Measurements from ENCODE around the gene NELFE. TPM values are rescaled to one million over a fixed set of nuclear protein-coding genes. Genes with fewer than 3 reads are reported as not detected.
"Not testable (repeated sequence)": the region's sequence is repeated elsewhere in the genome, so short reads cannot be mapped to it uniquely, and the experiment has no call there.

NELFE gene
- polyA plus RNA-seq, 1 donor (not counting 4 experiments of a cell fraction or from before 2014, with no cell fraction given): 51.9 TPM

DNA sequence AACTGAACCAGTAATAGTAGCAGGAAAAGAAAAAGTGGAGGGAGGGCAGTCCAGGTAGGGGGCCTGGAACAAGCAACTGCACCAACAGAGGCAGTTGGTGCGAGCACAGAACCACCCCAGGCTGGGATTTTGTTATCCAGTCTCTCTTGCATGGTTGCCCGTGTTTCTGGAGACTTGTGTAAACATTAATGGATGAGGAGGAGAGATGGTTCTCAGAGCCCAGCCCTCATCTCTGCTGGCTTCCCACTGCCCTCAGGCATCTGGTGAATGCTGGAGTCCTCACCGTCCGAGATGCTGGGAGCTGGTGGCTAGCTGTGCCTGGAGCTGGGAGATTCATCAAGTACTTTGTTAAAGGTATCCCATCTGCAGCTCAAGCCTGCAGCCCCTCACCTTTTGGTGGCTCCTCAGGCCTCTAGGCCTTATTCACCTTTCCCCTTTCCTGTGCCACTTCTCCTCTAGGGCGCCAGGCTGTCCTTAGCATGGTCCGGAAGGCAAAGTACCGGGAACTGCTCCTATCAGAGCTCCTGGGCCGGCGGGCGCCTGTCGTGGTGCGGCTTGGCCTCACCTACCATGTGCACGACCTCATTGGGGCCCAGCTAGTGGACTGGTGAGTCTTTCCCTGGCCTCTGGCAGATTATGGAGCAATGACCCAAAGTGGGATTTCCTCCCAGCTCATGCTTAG lies 21.6 kb upstream of the NELFE start:
- H3K27ac ChIP-seq (ENCODE audit: control insufficient read depth, insufficient read depth, low read length); FAIRE-seq; H3K9me1 ChIP-seq (ENCODE audit: control insufficient read depth, extremely low read depth, insufficient read depth, low read length); H3K9me3 ChIP-seq (ENCODE audit: control insufficient read depth, low read depth, low read length); H3K4me2 ChIP-seq (ENCODE audit: control insufficient read depth, extremely low read depth, insufficient read depth, low read depth, low read length); H3K36me3 ChIP-seq (ENCODE audit: control insufficient read depth in 2 of 2, extremely low read depth in 1 of 2, insufficient read depth in 2 of 2, low read length in 2 of 2); H3K9ac ChIP-seq (ENCODE audit: control insufficient read depth, extremely low read depth, insufficient read depth, low read length); H3K4me3 ChIP-seq (ENCODE audit: control insufficient read depth in 2 of 3, extremely low read depth in 1 of 3, insufficient read depth in 2 of 3, low read depth in 1 of 3, low read length in 3 of 3); H4K20me1 ChIP-seq (ENCODE audit: control insufficient read depth, extremely low read depth, insufficient read depth, low read length); H3K79me2 ChIP-seq (ENCODE audit: control insufficient read depth, insufficient read depth, low read length); H2AFZ ChIP-seq (ENCODE audit: control insufficient read depth, low read length); H3K27me3 ChIP-seq (ENCODE audit: control insufficient read depth, extremely low read depth, insufficient read depth, low read length); H3K4me1 ChIP-seq (ENCODE audit: control insufficient read depth, extremely low read depth, insufficient read depth, low read length); dilution Hi-C loops (cut with MboI; ENCODE audit: extremely low pct_ligation_motif_present, low sequenced_read_pairs); DNase-seq (ENCODE audit: low read depth, low spot score): not testable (repeated sequence)

GRCh38 chr6:31979238-31979898 lies 20.6 kb upstream of the NELFE start:
- TF ChIP-seq, protein P1, sequence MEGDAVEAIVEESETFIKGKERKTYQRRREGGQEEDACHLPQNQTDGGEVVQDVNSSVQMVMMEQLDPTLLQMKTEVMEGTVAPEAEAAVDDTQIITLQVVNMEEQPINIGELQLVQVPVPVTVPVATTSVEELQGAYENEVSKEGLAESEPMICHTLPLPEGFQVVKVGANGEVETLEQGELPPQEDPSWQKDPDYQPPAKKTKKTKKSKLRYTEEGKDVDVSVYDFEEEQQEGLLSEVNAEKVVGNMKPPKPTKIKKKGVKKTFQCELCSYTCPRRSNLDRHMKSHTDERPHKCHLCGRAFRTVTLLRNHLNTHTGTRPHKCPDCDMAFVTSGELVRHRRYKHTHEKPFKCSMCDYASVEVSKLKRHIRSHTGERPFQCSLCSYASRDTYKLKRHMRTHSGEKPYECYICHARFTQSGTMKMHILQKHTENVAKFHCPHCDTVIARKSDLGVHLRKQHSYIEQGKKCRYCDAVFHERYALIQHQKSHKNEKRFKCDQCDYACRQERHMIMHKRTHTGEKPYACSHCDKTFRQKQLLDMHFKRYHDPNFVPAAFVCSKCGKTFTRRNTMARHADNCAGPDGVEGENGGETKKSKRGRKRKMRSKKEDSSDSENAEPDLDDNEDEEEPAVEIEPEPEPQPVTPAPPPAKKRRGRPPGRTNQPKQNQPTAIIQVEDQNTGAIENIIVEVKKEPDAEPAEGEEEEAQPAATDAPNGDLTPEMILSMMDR (optimal IDR thresholded peaks at IDR 0.05 in 1 of 3, IDR thresholded peaks at IDR 0.05 in 1 of 3, conservative IDR thresholded peaks at IDR 0.05 in 1 of 3; ENCODE audit: extremely low read depth in 1 of 3, insufficient read depth in 2 of 3, low read length in 3 of 3): no peak
- no peak for TF ChIP-seq EZH2 (IDR thresholded peaks at IDR 0.05; ENCODE audit: low read length)
- H3K4me3 ChIP-seq (ENCODE audit: control insufficient read depth in 2 of 3, extremely low read depth in 1 of 3, insufficient read depth in 2 of 3, low read depth in 1 of 3, low read length in 3 of 3): no peak overlapping the region
- no peak overlapping the region for H3K9ac ChIP-seq (ENCODE audit: control insufficient read depth, extremely low read depth, insufficient read depth, low read length)
- H3K4me2 ChIP-seq (ENCODE audit: control insufficient read depth, extremely low read depth, insufficient read depth, low read depth, low read length): no peak overlapping the region
- no peaks in the 10 kb centered on the region for H3K79me2 ChIP-seq (ENCODE audit: control insufficient read depth, insufficient read depth, low read length)
- no peak overlapping the region for H3K27ac ChIP-seq (ENCODE audit: control insufficient read depth, insufficient read depth, low read length)
- no peak for DNase-seq (ENCODE audit: low read depth, low spot score)
- no peaks in the 10 kb centered on the region for H3K27me3 ChIP-seq (ENCODE audit: control insufficient read depth, extremely low read depth, insufficient read depth, low read length)
- H3K4me1 ChIP-seq (ENCODE audit: control insufficient read depth, extremely low read depth, insufficient read depth, low read length): no peaks in the 10 kb centered on the region
- H3K36me3 ChIP-seq (ENCODE audit: control insufficient read depth in 2 of 2, extremely low read depth in 1 of 2, insufficient read depth in 2 of 2, low read length in 2 of 2): no peaks in the 10 kb centered on the region
- no peak for FAIRE-seq
- H3K9me3 ChIP-seq (ENCODE audit: control insufficient read depth, low read depth, low read length): no peaks in the 10 kb centered on the region
- dilution Hi-C loops (cut with MboI; ENCODE audit: extremely low pct_ligation_motif_present, low sequenced_read_pairs): no loop called here
- H2AFZ ChIP-seq (ENCODE audit: control insufficient read depth, low read length): no peak overlapping the region
- H3K9me1 ChIP-seq (ENCODE audit: control insufficient read depth, extremely low read depth, insufficient read depth, low read length): no peaks in the 10 kb centered on the region
- H4K20me1 ChIP-seq (ENCODE audit: control insufficient read depth, extremely low read depth, insufficient read depth, low read length): no peaks in the 10 kb centered on the region

All from keratinocyte (primary cell).